Heart left ventricle (tissue), 16 donors: ENCODE measurements around the gene DTD2. TPM values are rescaled to one million over a fixed set of nuclear protein-coding genes. Genes with fewer than 3 reads are reported as not detected.

Experiments used
- ATAC-seq, 4 donors: fragments of 200-7000 bp; cut with Tn5 transposase; one replicate each; pipeline ENCODE4 v1.9.1; 2020 to 2022; ENCODE audit warnings: moderate library complexity in 4 of 4, mild to moderate bottlenecking in 3 of 4, moderate number of reproducible peaks in 1 of 4
- DNase-seq, 5 donors: peaks; one replicate each; pipeline ENCODE4 v3.0.0-alpha.2; 2020
- H3K27ac ChIP-seq, 12 donors: fragments of 200-600 bp; sonication (generic) in 4 of 12; one replicate each; pipeline versions ENCODE4 v1.5.0 to v1.8.0; 2016 to 2022; ENCODE audit warnings: mild to moderate bottlenecking in 2 of 12
- H3K27me3 ChIP-seq, 9 donors: fragments of 200-600 bp; sonication (generic) in 2 of 9; one replicate each; pipeline versions ENCODE4 v1.5.1 to v1.8.0; 2016 to 2022; ENCODE audit warnings: mild to moderate bottlenecking in 3 of 9
- H3K36me3 ChIP-seq, 9 donors: fragments of 200-600 bp; sonication (generic) in 2 of 9; one replicate each; pipeline versions ENCODE4 v1.5.0 to v1.8.0; 2018 to 2022; ENCODE audit warnings: mild to moderate bottlenecking in 2 of 9
- H3K4me1 ChIP-seq, 12 donors: fragments of 200-600 bp; sonication (generic) in 4 of 12; one replicate each; pipeline versions ENCODE4 v1.5.0 to v1.8.0; 2016 to 2022; ENCODE audit warnings: mild to moderate bottlenecking in 3 of 12
- H3K4me3 ChIP-seq, 12 donors: fragments of 200-600 bp; sonication (generic) in 4 of 12; one replicate each; pipeline versions ENCODE4 v1.5.0 to v1.8.0; 2017 to 2022; ENCODE audit warnings: mild to moderate bottlenecking in 9 of 12, moderate library complexity in 4 of 12
- H3K9me3 ChIP-seq, 12 donors: fragments of 200-600 bp; sonication (generic) in 4 of 12; one replicate each; pipeline versions ENCODE4 v1.5.0 to v1.8.0; 2016 to 2022; ENCODE audit warnings: mild to moderate bottlenecking in 1 of 12
- CTCF ChIP-seq, 12 donors: fragments of 200-600 bp; sonication (generic) in 4 of 12; IDR thresholded peaks; one replicate each; pipeline versions ENCODE4 v1.5.0 to v1.8.0; 2018 to 2022; ENCODE audit warnings: antibody characterized with exemption in 12 of 12, mild to moderate bottlenecking in 5 of 12
- POLR2A ChIP-seq, 2 donors: fragments of 450-650 bp; IDR thresholded peaks; one replicate each; pipeline ENCODE4 v1.6.1; 2017; ENCODE audit warnings: antibody characterized with exemption in 2 of 2, mild to moderate bottlenecking in 2 of 2, moderate library complexity in 2 of 2
- WGBS, 4 donors: extraction: QIAGEN DNeasy Blood & Tissue Kit in 2 of 4; methylation state at CpG; one replicate each; pipeline versions ENCODE4 v1.1.5 to v1.1.7; 2013 to 2018; 5-methylcytosine and 5-hydroxymethylcytosine counted together
- intact Hi-C, 10 donors: fragments of 100-400 bp; cut with DNase I; formaldehyde crosslinking; loops; one replicate each; pipeline versions ENCODE4 v1.11.1 to v1.14.2; 2022
- polyA plus RNA-seq, 2 donors: library from polyadenylated mRNA; stranded (reverse); fragments of 200-250 nt; gene quantifications; one replicate each; pipeline ENCODE4 v1.2.3, GENCODE V29; 2013
- total RNA-seq, 9 donors: library from RNA; depleted of rRNA in 2 of 9; stranded (reverse); fragments of >200 nt in 2 of 9; fragmentation: NEBNext Ultra II Directional in 3 of 9; extraction: Animal tissue kit (Norgen Biotek cat#: 25700) in 3 of 9; gene quantifications; one replicate each; pipeline versions ENCODE4 v1.1.0 to v1.2.4, GENCODE V29; 2016 to 2023
- donor health status: ischemic (EF 13 %, LVEDD 7.1; RV severe dilation, severe dysfunction).
- donor health status: healthy with polysubstance abuse.
- donor health status: DM: no; HTN: yes; CAD: no.
- donor health status: DM: no; HTN: no; CAD: no.
- donor health status: ischemic (EF 25% LVEDD 6.9; RV normal size, moderate dysfunction).
- donor health status: ischemic (EF 25% LVEDD 5.7; RV mildly dilated, moderate dysfunction).
- donor health status: healthy.
- donor health status: DM: yes; HTN: yes; CAD: no.
- donor health status: ischemic (EF 35%, LVEDD 5.7; RV mildly dilated, moderate dysfunction).
- donor health status: nonischemic (EF 11% LVEDD 7.7; RV severe dilation, severe dysfunction).
- donor health status: DM: yes; HTN: yes; CAD: no.
- donor health status: PGD.
- donor health status: ischemic (EF 29% LVEDD 5.4; RV normal size, mild dysfunction).
- donor health status: nonischemic (EF 23%, LVEDD 6.1; RV moderate dilation, normal function).

Gene DTD2
- total and polyA plus RNA-seq, 11 donors = 4.0 to 12.2 (median 8.2) TPM

- Histone ChIP-seq H3K27ac (peak overlapping the region; percentile 70 to 96 (median 90)), H3K4me1 (peaks cover 0 to 31% (median 23%) of the 10 kb centered on the region in 12 donors), H3K36me3 (no peaks in the 10 kb centered on the region), H3K4me3 (peak overlapping the region; percentile 73 to 98 (median 94)), H3K9me3 (no peaks in the 10 kb centered on the region), H3K27me3 (no peaks in the 10 kb centered on the region)
- no peak for TF ChIP-seq CTCF (IDR thresholded peaks at IDR 0.05)
- 5 to 9% (median 9%) methylated on average over 9 of the region's 9 CpGs for WGBS, 4 donors
- intact Hi-C loops = loop anchor here in 1 of 10 donors (5.0 kb wide), 1 partner anchor 212 kb away; the partner anchor contains the start of gene HECTD1
- no peak for ATAC-seq
- DNase-seq = no peak
Observed at GRCh38 chr14:31419179-31419966, 37.9 kb downstream of the DTD2 start.

GRCh38 chr14:31418440-31418839 is 38.9 kb downstream of the DTD2 start:
- no peaks in the 10 kb centered on the region for H3K27me3 ChIP-seq
- no peaks in the 10 kb centered on the region for H3K36me3 ChIP-seq
- WGBS, 4 donors = 50 to 67% (median 59%) methylated on average over 1 of the region's 1 CpG
- H3K27ac ChIP-seq = peak overlapping the region in 4 of 12 donors; percentile 1 to 83 (median 7)
- H3K9me3 ChIP-seq = no peaks in the 10 kb centered on the region
- H3K4me3 ChIP-seq = peak overlapping the region in 3 of 12 donors; percentile 4 to 95 (median 92)
- peaks cover 0 to 36% (median 25%) of the 10 kb centered on the region in 12 donors for H3K4me1 ChIP-seq
- DNase-seq (no peak), ATAC-seq (no peak)
- intact Hi-C loops = loop anchor here in 1 of 10 donors (5.0 kb wide), 1 partner anchor 211 kb away; the partner anchor contains the start of gene HECTD1
- TF ChIP-seq CTCF (IDR thresholded peaks at IDR 0.05) (no peak), POLR2A (IDR thresholded peaks at IDR 0.05) (no peak)

GRCh38 chr14:31414190-31414833 is 43.0 kb downstream of the DTD2 start:
- Histone ChIP-seq H3K27me3 (no peaks in the 10 kb centered on the region), H3K4me1 (peaks cover 0 to 51% (median 30%) of the 10 kb centered on the region in 12 donors), H3K4me3 (no peak overlapping the region), H3K9me3 (no peaks in the 10 kb centered on the region), H3K36me3 (no peaks in the 10 kb centered on the region), H3K27ac (peak overlapping the region in 1 of 12 donors; percentile 18)
- ATAC-seq (no peak), DNase-seq (no peak)
- intact Hi-C loops = no loop called here
- WGBS, 4 donors = 30 to 50% (median 40%) methylated on average over 1 of the region's 1 CpG
- TF ChIP-seq CTCF (IDR thresholded peaks at IDR 0.05) = no peak
- TF ChIP-seq POLR2A (IDR thresholded peaks at IDR 0.05) = no peak

GRCh38 chr14:31411218-31411727 is 46.0 kb downstream of the DTD2 start:
- Histone ChIP-seq H3K4me3 (peak overlapping the region in 1 of 12 donors; percentile 0), H3K4me1 (peaks cover 0 to 36% (median 18%) of the 10 kb centered on the region in 12 donors), H3K27me3 (no peaks in the 10 kb centered on the region), H3K9me3 (no peaks in the 10 kb centered on the region), H3K27ac (peak overlapping the region in 1 of 12 donors; percentile 17), H3K36me3 (no peaks in the 10 kb centered on the region)
- intact Hi-C loops = no loop called here
- peak in 1 of 4 donors; percentile 13 for ATAC-seq
- DNase-seq = no peak
- TF ChIP-seq POLR2A (IDR thresholded peaks at IDR 0.05) (no peak), CTCF (IDR thresholded peaks at IDR 0.05) (no peak)
- WGBS, 4 donors = 16 to 27% (median 18%) methylated on average over 2 of the region's 2 CpGs
